Measurements from ENCODE around the gene ST3GAL6. TPM values are rescaled to one million over a fixed set of nuclear protein-coding genes. Genes with fewer than 3 reads are reported as not detected.

The ST3GAL6 gene
- total and polyA plus RNA-seq, 4 donors, result 17.3 to 79.7 (median 29.4) TPM

DNA sequence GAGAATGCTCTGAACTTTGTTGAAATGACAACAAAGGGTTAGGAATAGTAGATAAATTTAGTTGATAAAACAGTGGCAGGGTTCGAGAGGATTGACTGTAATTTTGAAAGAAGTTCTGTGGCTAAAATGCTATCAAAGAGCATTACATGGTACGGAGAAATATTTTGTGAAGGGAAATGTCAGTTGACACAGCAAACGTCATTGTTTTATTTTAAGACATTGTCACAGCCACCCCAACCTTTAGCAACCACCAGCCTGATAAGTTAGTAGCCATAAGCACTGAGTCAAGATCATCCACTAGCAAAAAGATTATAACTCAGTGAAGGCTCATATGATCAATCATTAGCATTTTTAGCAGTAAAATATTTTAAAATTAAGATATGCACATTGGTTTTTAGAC, 8.7 kb upstream of the ST3GAL6 start:
- H3K27ac ChIP-seq (ENCODE audit: low read depth in 1 of 2, low read length in 2 of 2), result no peak overlapping the region
- 71% methylated on average over 3 of the region's 3 CpGs for WGBS
- TF ChIP-seq TAF1 (conservative IDR thresholded peaks at IDR 0.05) (no peak), SP1 (IDR thresholded peaks at IDR 0.05) (no peak), RAD21 (IDR thresholded peaks at IDR 0.05) (no peak), GABPA (IDR thresholded peaks at IDR 0.05 in 1 of 2, conservative IDR thresholded peaks at IDR 0.05 in 1 of 2) (no peak), ATF3 (IDR thresholded peaks at IDR 0.05) (no peak), EGR1 (IDR thresholded peaks at IDR 0.05; ENCODE audit: low read depth in 2 of 2) (no peak), HNF4A (conservative IDR thresholded peaks at IDR 0.05) (no peak), JUND (IDR thresholded peaks at IDR 0.05) (no peak), FOXA2 (IDR thresholded peaks at IDR 0.05) (no peak), CTCF (IDR thresholded peaks at IDR 0.05; ENCODE audit: low read depth, low read length, missing input control) (no peak), ZBTB33 (IDR thresholded peaks at IDR 0.05) (no peak), MAX (IDR thresholded peaks at IDR 0.05) (no peak), NR2F2 (IDR thresholded peaks at IDR 0.05) (no peak), YY1 (IDR thresholded peaks at IDR 0.05) (no peak), HNF4G (IDR thresholded peaks at IDR 0.05) (no peak), RXRA (IDR thresholded peaks at IDR 0.05) (no peak), FOXA1 (IDR thresholded peaks at IDR 0.05) (no peak)
- TF ChIP-seq, protein P1, sequence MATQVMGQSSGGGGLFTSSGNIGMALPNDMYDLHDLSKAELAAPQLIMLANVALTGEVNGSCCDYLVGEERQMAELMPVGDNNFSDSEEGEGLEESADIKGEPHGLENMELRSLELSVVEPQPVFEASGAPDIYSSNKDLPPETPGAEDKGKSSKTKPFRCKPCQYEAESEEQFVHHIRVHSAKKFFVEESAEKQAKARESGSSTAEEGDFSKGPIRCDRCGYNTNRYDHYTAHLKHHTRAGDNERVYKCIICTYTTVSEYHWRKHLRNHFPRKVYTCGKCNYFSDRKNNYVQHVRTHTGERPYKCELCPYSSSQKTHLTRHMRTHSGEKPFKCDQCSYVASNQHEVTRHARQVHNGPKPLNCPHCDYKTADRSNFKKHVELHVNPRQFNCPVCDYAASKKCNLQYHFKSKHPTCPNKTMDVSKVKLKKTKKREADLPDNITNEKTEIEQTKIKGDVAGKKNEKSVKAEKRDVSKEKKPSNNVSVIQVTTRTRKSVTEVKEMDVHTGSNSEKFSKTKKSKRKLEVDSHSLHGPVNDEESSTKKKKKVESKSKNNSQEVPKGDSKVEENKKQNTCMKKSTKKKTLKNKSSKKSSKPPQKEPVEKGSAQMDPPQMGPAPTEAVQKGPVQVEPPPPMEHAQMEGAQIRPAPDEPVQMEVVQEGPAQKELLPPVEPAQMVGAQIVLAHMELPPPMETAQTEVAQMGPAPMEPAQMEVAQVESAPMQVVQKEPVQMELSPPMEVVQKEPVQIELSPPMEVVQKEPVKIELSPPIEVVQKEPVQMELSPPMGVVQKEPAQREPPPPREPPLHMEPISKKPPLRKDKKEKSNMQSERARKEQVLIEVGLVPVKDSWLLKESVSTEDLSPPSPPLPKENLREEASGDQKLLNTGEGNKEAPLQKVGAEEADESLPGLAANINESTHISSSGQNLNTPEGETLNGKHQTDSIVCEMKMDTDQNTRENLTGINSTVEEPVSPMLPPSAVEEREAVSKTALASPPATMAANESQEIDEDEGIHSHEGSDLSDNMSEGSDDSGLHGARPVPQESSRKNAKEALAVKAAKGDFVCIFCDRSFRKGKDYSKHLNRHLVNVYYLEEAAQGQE (IDR thresholded peaks at IDR 0.05), result no peak
- H3K9ac ChIP-seq (ENCODE audit: low read depth in 1 of 2, low read length in 2 of 2), result no peak overlapping the region
- no peak for DNase-seq (ENCODE audit: low spot score)
- H3K27me3 ChIP-seq (ENCODE audit: control insufficient read depth in 4 of 4, insufficient read depth in 4 of 4, low read length in 3 of 4), result no peaks in the 10 kb centered on the region
- H3K9me3 ChIP-seq (ENCODE audit: control insufficient read depth in 4 of 4, low read length in 3 of 4), result no peaks in the 10 kb centered on the region
- H3K36me3 ChIP-seq (ENCODE audit: control insufficient read depth in 4 of 4, insufficient read depth in 3 of 4, low read depth in 1 of 4, low read length in 3 of 4), result no peaks in the 10 kb centered on the region
- peaks cover 11 to 33% (median 17%) of the 10 kb centered on the region in 4 donors for H3K4me1 ChIP-seq (ENCODE audit: control insufficient read depth in 4 of 4, insufficient read depth in 4 of 4, low read length in 3 of 4)
- no peak overlapping the region for H3K4me3 ChIP-seq (ENCODE audit: low read depth in 1 of 3, low read length in 3 of 3)

Measured in liver (tissue), 9 donors.